Calu3 (cell line): Measurements from ENCODE around the gene OPALIN. TPM values are rescaled to one million over a fixed set of nuclear protein-coding genes. Genes with fewer than 3 reads are reported as not detected.

Source experiments
- BruUV-seq: library from RNA; stranded (reverse); fragments of 400-500 nt; replicated peaks from 2 replicates; lab custom pipeline; 2021; lab: Mats Ljungman, UMichigan
- CTCF ChIA-PET: fragments of 300-600 bp; sonication (Branson Sonifier 250); formaldehyde crosslinking; loops from one replicate; lab custom pipeline; 2022; ENCODE audit warnings: antibody characterized with exemption; lab: Charles Lee
- DNase-seq: peaks from one replicate; pipeline ENCODE4 v3.0.0; 2022
- H3K27ac Mint-ChIP-seq: one replicate; pipeline ENCODE4 v1.8.0; 2022; ENCODE audit warnings: mixed read lengths; ENCODE audit not compliant: unreplicated experiment
- H3K27me3 Mint-ChIP-seq: one replicate; pipeline ENCODE4 v1.8.0; 2022; ENCODE audit warnings: mixed read lengths; ENCODE audit not compliant: unreplicated experiment
- H3K36me3 Mint-ChIP-seq: one replicate; pipeline ENCODE4 v1.8.0; 2022; ENCODE audit warnings: mild to moderate bottlenecking, moderate library complexity, mixed read lengths; ENCODE audit not compliant: insufficient read depth, unreplicated experiment
- H3K4me1 Mint-ChIP-seq: one replicate; pipeline ENCODE4 v1.8.0; 2022; ENCODE audit warnings: mild to moderate bottlenecking, low read depth, mixed read lengths; ENCODE audit not compliant: unreplicated experiment
- H3K4me3 Mint-ChIP-seq: one replicate; pipeline ENCODE4 v1.8.0; 2022; ENCODE audit warnings: mild to moderate bottlenecking, low read depth, moderate library complexity, mixed read lengths; ENCODE audit not compliant: unreplicated experiment
- H3K9me3 Mint-ChIP-seq: one replicate; pipeline ENCODE4 v1.8.0; 2022; ENCODE audit warnings: low read depth, mixed read lengths; ENCODE audit not compliant: unreplicated experiment
- CTCF ChIP-seq: fragments of 200-600 bp; IDR thresholded peaks from one replicate; pipeline ENCODE4 v1.8.0; 2022; ENCODE audit warnings: antibody characterized with exemption; ENCODE audit not compliant: unreplicated experiment
- intact Hi-C: fragments of 100-400 bp; cut with micrococcal nuclease; formaldehyde crosslinking; loops from one replicate; pipeline ENCODE4 v1.10.0; 2022; ENCODE audit not compliant: unreplicated experiment
- total RNA-seq: library from RNA; stranded (reverse); gene quantifications from 2 replicates; pipeline ENCODE4 v1.2.3, GENCODE V29; 2022

Gene OPALIN
- total RNA-seq, 1 experiment from 2014 or later = not detected

- peaks cover 12% of the 10 kb centered on the region for H3K4me1 Mint-ChIP-seq
- no peak overlapping the region for H3K27ac Mint-ChIP-seq
- TF ChIP-seq CTCF = no peak
- peaks cover 19% of the 10 kb centered on the region for H3K27me3 Mint-ChIP-seq
- H3K4me3 Mint-ChIP-seq = peak overlapping the region; percentile 66
- intact Hi-C loops = loop anchor here (10.0 kb wide), 1 partner anchor 460 kb away; the partner anchor contains the start of gene LCOR
- no TSS peak for BruUV-seq
- no peak for DNase-seq
- H3K36me3 Mint-ChIP-seq = peaks cover 4% of the 10 kb centered on the region
- no peaks in the 10 kb centered on the region for H3K9me3 Mint-ChIP-seq
- CTCF ChIA-PET = interaction anchor here (0.7 to 1.4 kb wide), 7 partner anchors 8 to 139 kb away, joined by 3 to 16 read pairs (median 5); partner anchors contain the start of gene TLL2
Observed at GRCh38 chr10:96374639-96374984, 15.8 kb upstream of the OPALIN start.

GRCh38 chr10:96374004-96374403 lies 15.2 kb upstream of the OPALIN start:
- peaks cover 5% of the 10 kb centered on the region for H3K36me3 Mint-ChIP-seq
- intact Hi-C loops = loop anchor here (10.0 kb wide), 1 partner anchor 461 kb away; the partner anchor contains the start of gene LCOR
- no peak overlapping the region for H3K27ac Mint-ChIP-seq
- BruUV-seq = no TSS peak
- CTCF ChIA-PET = interaction anchor here (0.9 kb wide), 1 partner anchor 55 kb away, joined by 4 read pairs; no protein-coding TSS in a partner anchor
- no peak for TF ChIP-seq CTCF
- peaks cover 13% of the 10 kb centered on the region for H3K27me3 Mint-ChIP-seq
- peaks cover 12% of the 10 kb centered on the region for H3K4me1 Mint-ChIP-seq
- H3K4me3 Mint-ChIP-seq = peak overlapping the region; percentile 66
- no peaks in the 10 kb centered on the region for H3K9me3 Mint-ChIP-seq
- DNase-seq = no peak

- no peak overlapping the region for H3K4me3 Mint-ChIP-seq
- no peak overlapping the region for H3K27ac Mint-ChIP-seq
- H3K4me1 Mint-ChIP-seq = peaks cover 12% of the 10 kb centered on the region
- no peak for DNase-seq
- peaks cover 5% of the 10 kb centered on the region for H3K36me3 Mint-ChIP-seq
- no TSS peak for BruUV-seq
- intact Hi-C loops = loop anchor here (10.0 kb wide), 1 partner anchor 463 kb away; the partner anchor contains the start of gene LCOR
- CTCF ChIA-PET = no interaction called here
- no peak for TF ChIP-seq CTCF
- H3K9me3 Mint-ChIP-seq = no peaks in the 10 kb centered on the region
- no peaks in the 10 kb centered on the region for H3K27me3 Mint-ChIP-seq
Observed at GRCh38 chr10:96371356-96371755, 12.6 kb upstream of the OPALIN start.

GRCh38 chr10:96370584-96371157 lies 11.9 kb upstream of the OPALIN start:
- no TSS peak for BruUV-seq
- peak; percentile 59 for TF ChIP-seq CTCF
- Mint-ChIP-seq H3K4me1 (peaks cover 8% of the 10 kb centered on the region), H3K27ac (no peak overlapping the region), H3K9me3 (no peaks in the 10 kb centered on the region), H3K4me3 (peak overlapping the region; percentile 64), H3K27me3 (no peaks in the 10 kb centered on the region), H3K36me3 (peaks cover 5% of the 10 kb centered on the region)
- CTCF ChIA-PET = interaction anchor here (1.0 to 1.5 kb wide), 5 partner anchors 9 to 142 kb away, joined by 3 to 7 read pairs (median 4); no protein-coding TSS in a partner anchor
- DNase-seq = peak; percentile 55
- intact Hi-C loops = loop anchor here (10.0 kb wide), 1 partner anchor 464 kb away; the partner anchor contains the start of gene LCOR
